PFSK-1 (cell line): ENCODE results near the gene MIOS.

ENCODE experiments used
- FOXP2 ChIP-seq: optimal IDR thresholded peaks from 2 replicates; pipeline ENCODE3; 2011; ENCODE audit warnings: borderline replicate concordance, control low read depth, inconsistent platforms; ENCODE audit not compliant: insufficient read depth; ENCODE audit errors: extremely low read length, extremely low read depth
- POLR2AphosphoS5 ChIP-seq: IDR thresholded peaks from 2 replicates; pipeline ENCODE4 v1.6.1; 2012; ENCODE audit warnings: low read depth, mild to moderate bottlenecking, control low read depth, low read length, moderate library complexity
- REST ChIP-seq, 2 experiments: IDR thresholded peaks; 2 replicates each; pipeline versions ENCODE4 v1.6.1 to v1.8.0; 2011 to 2012; ENCODE audit warnings: low read depth in 2 of 2, low read length in 2 of 2, control low read depth in 1 of 2, inconsistent platforms in 1 of 2, mild to moderate bottlenecking in 1 of 2, moderate library complexity in 1 of 2; ENCODE audit not compliant: insufficient read depth in 1 of 2
- SIN3A ChIP-seq: IDR thresholded peaks from 2 replicates; pipeline ENCODE4 v1.6.1; 2012; ENCODE audit warnings: mild to moderate bottlenecking, low read length, moderate library complexity, borderline replicate concordance; ENCODE audit not compliant: insufficient read depth
- TAF1 ChIP-seq: IDR thresholded peaks from 2 replicates; pipeline ENCODE4 v1.6.1; 2012; ENCODE audit warnings: low read length, control low read depth, borderline replicate concordance; ENCODE audit not compliant: insufficient read depth

The MIOS gene

GRCh38 chr7:7582596-7582995 lies 15.9 kb downstream of the MIOS start:
- no peak for TF ChIP-seq REST (IDR thresholded peaks at IDR 0.05; ENCODE audit: insufficient read depth in 1 of 2, low read depth in 2 of 2, low read length in 2 of 2)
- TF ChIP-seq POLR2AphosphoS5: no peak

GRCh38 chr7:7583731-7584130 lies 17.0 kb downstream of the MIOS start:
- TF ChIP-seq POLR2AphosphoS5: no peak
- TF ChIP-seq SIN3A: no peak
- no peak for TF ChIP-seq FOXP2
- TF ChIP-seq TAF1: no peak
- TF ChIP-seq REST (IDR thresholded peaks at IDR 0.05; ENCODE audit: insufficient read depth in 1 of 2, low read depth in 2 of 2, low read length in 2 of 2): no peak

- no peak for TF ChIP-seq POLR2AphosphoS5
- no peak for TF ChIP-seq SIN3A
- no peak for TF ChIP-seq FOXP2
- no peak for TF ChIP-seq REST (IDR thresholded peaks at IDR 0.05; ENCODE audit: insufficient read depth in 1 of 2, low read depth in 2 of 2, low read length in 2 of 2)
- no peak for TF ChIP-seq TAF1
Measured at GRCh38 chr7:7584653-7585052, 18.0 kb downstream of the MIOS start.

- TF ChIP-seq FOXP2 (no peak), SIN3A (no peak), REST (IDR thresholded peaks at IDR 0.05; ENCODE audit: insufficient read depth in 1 of 2, low read depth in 2 of 2, low read length in 2 of 2) (no peak), TAF1 (no peak)
Measured at GRCh38 chr7:7585241-7585928, 18.7 kb downstream of the MIOS start.

- TF ChIP-seq TAF1 (no peak), POLR2AphosphoS5 (no peak), FOXP2 (no peak), SIN3A (no peak), REST (IDR thresholded peaks at IDR 0.05; ENCODE audit: insufficient read depth in 1 of 2, low read depth in 2 of 2, low read length in 2 of 2) (no peak)
Measured at GRCh38 chr7:7595451-7595850, 28.8 kb downstream of the MIOS start.
